ENCODE measurements around the gene CACNA2D1.
A peak's percentile ranks its signal among the peaks of the same experiment; 100 is the strongest.

The CACNA2D1 gene

GRCh38 chr7:82413237-82413636 lies 30.3 kb downstream of the CACNA2D1 start:
- peak; percentile 27 to 72 for DNase-seq (ENCODE audit: low read depth in 2 of 2)
- H3K4me3 ChIP-seq (replicated peaks in 1 of 2; ENCODE audit: low read depth in 2 of 2, low read length in 2 of 2) = no peak overlapping the region
- no peak for TF ChIP-seq CTCF (IDR thresholded peaks at IDR 0.05; ENCODE audit: low read depth, low read length)

- no peak overlapping the region for H3K4me3 ChIP-seq (replicated peaks in 1 of 2; ENCODE audit: low read depth in 2 of 2, low read length in 2 of 2)
- DNase-seq (ENCODE audit: low read depth in 2 of 2) = no peak
- TF ChIP-seq CTCF (IDR thresholded peaks at IDR 0.05; ENCODE audit: low read depth, low read length) = no peak
Observed at GRCh38 chr7:82411732-82412131, 31.8 kb downstream of the CACNA2D1 start.

DNA sequence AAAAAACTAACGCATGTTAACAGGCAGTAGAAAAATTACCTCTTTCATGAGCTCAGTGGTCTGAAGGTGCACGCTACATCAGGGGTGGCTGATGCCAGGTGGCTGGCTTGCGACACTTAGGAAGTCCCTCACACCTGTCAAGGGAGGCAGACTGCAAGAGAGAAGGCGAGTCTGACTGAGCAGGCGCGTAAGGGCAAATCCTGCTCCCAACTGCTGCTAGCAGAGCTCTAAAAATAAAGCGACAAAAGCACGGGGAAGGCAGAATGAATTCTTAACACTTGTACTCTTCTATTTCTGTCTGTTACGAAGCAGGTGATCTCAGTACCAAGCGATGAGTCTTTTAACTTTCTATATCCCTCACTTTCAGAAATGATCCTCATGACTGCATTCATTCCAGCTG lies 33.1 kb downstream of the CACNA2D1 start:
- TF ChIP-seq CTCF (IDR thresholded peaks at IDR 0.05; ENCODE audit: low read depth, low read length) = no peak
- no peak overlapping the region for H3K4me3 ChIP-seq (replicated peaks in 1 of 2; ENCODE audit: low read depth in 2 of 2, low read length in 2 of 2)
- no peak for DNase-seq (ENCODE audit: low read depth in 2 of 2)

- TF ChIP-seq CTCF (IDR thresholded peaks at IDR 0.05; ENCODE audit: low read depth, low read length) = no peak
- H3K4me3 ChIP-seq (replicated peaks in 1 of 2; ENCODE audit: low read depth in 2 of 2, low read length in 2 of 2) = no peak overlapping the region
- no peak for DNase-seq (ENCODE audit: low read depth in 2 of 2)
Observed at GRCh38 chr7:82406937-82407336, 36.6 kb downstream of the CACNA2D1 start.

DNA sequence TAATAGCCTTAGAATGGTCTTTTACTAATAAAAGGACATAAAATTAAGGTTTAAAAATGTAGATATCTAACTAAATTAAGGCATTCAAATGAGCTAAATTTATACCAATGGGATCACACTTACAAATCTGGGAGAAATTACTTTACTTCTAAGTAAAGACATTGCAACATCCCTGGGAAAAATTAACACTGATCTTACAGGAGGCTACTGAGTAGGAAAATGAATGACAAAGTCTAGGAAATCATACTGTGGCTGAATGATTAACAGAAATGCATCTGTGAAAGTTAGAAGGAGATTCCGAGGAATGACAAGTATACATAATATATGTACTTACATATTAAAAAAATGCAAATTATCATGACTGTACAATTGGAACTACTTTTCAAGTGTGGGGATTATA lies 38.3 kb downstream of the CACNA2D1 start:
- H3K4me3 ChIP-seq (replicated peaks in 1 of 2; ENCODE audit: low read depth in 2 of 2, low read length in 2 of 2) = no peak overlapping the region
- no peak for TF ChIP-seq CTCF (IDR thresholded peaks at IDR 0.05; ENCODE audit: low read depth, low read length)
- no peak for DNase-seq (ENCODE audit: low read depth in 2 of 2)

DNA sequence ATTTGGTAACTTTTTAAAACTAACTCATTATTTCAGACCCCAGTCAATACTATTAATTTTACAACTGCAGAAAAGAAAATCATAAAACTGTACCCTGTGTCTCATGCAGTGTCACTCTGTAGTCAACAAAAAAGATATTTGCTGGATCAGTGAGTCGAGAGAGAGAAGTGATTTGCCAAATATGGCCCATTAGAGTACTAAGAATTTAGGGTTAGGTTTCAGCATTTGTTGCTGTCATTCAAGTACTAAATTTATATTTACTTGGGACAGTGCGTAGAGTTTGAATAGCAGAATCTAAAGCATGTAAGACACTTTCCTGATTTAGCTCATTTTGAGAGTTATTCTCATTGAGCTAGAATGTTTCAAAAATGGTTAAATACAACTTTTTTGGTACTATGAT lies 38.9 kb downstream of the CACNA2D1 start:
- no peak overlapping the region for H3K4me3 ChIP-seq (replicated peaks in 1 of 2; ENCODE audit: low read depth in 2 of 2, low read length in 2 of 2)
- no peak for DNase-seq (ENCODE audit: low read depth in 2 of 2)
- TF ChIP-seq CTCF (IDR thresholded peaks at IDR 0.05; ENCODE audit: low read depth, low read length) = no peak

GRCh38 chr7:82404094-82404493 lies 39.5 kb downstream of the CACNA2D1 start:
- no peak for TF ChIP-seq CTCF (IDR thresholded peaks at IDR 0.05; ENCODE audit: low read depth, low read length)
- no peak overlapping the region for H3K4me3 ChIP-seq (replicated peaks in 1 of 2; ENCODE audit: low read depth in 2 of 2, low read length in 2 of 2)
- DNase-seq (ENCODE audit: low read depth in 2 of 2) = no peak
